Daoy (cell line): Measurements from ENCODE around the gene TTLL9. TPM values are rescaled to one million over a fixed set of nuclear protein-coding genes. Genes with fewer than 3 reads are reported as not detected.
A peak's percentile ranks its signal among the peaks of the same experiment; 100 is the strongest.

Experiments used
- DNase-seq: peaks from one replicate; pipeline ENCODE4 v3.0.0-alpha.2; 2015; ENCODE audit warnings: low read depth
- total RNA-seq: library from RNA; depleted of rRNA; stranded (reverse); fragments of >200 nt; shearing (Covaris generic); gene quantifications from 2 replicates; pipeline ENCODE4 v1.2.3, GENCODE V29; 2014

The TTLL9 gene
- total RNA-seq, 1 experiment from 2014 or later, result 1.5 TPM

GRCh38 chr20:31836853-31837608 lies 33.4 kb upstream of the TTLL9 start:
- peak; percentile 63 for DNase-seq

- DNase-seq, result peak; percentile 87
These were observed 32.5 kb upstream of the TTLL9 start for GRCh38 chr20:31837896-31838397.

- peak; percentile 52 for DNase-seq
These were observed 31.7 kb upstream of the TTLL9 start for GRCh38 chr20:31838646-31839292.

- DNase-seq, result peak; percentile 55
These were observed 30.5 kb upstream of the TTLL9 start for GRCh38 chr20:31839782-31840487.

GRCh38 chr20:31840906-31841816 lies 29.3 kb upstream of the TTLL9 start:
- DNase-seq, result peak; percentile 55

GRCh38 chr20:31841928-31842327 lies 28.5 kb upstream of the TTLL9 start:
- peak; percentile 92 for DNase-seq

GRCh38 chr20:31842471-31843157 lies 27.8 kb upstream of the TTLL9 start:
- peak; percentile 81 for DNase-seq

- DNase-seq, result no peak
These were observed 27.1 kb upstream of the TTLL9 start for GRCh38 chr20:31843288-31843687.

GRCh38 chr20:31843881-31844280 lies 26.6 kb upstream of the TTLL9 start:
- no peak for DNase-seq

- no peak for DNase-seq
These were observed 25.6 kb upstream of the TTLL9 start for GRCh38 chr20:31844737-31845299.

GRCh38 chr20:31845300-31845863 lies 25.1 kb upstream of the TTLL9 start, which contains the start of gene FOXS1:
TSS of gene FOXS1 (minus strand) at chr20:31845604. CDS start at chr20:31845542, 62 bp downstream.
- DNase-seq, result peak; percentile 62

- DNase-seq, result no peak
These were observed 23.7 kb upstream of the TTLL9 start for GRCh38 chr20:31846793-31847138.

- peak; percentile 49 for DNase-seq
These were observed 22.1 kb upstream of the TTLL9 start for GRCh38 chr20:31848088-31848999.

GRCh38 chr20:31849306-31849930 lies 21.0 kb upstream of the TTLL9 start:
- DNase-seq, result no peak

- no peak for DNase-seq
These were observed 19.0 kb upstream of the TTLL9 start for GRCh38 chr20:31851240-31851955.

GRCh38 chr20:31853481-31853880 lies 17.0 kb upstream of the TTLL9 start:
- DNase-seq, result no peak

GRCh38 chr20:31856516-31856915 lies 13.9 kb upstream of the TTLL9 start:
- DNase-seq, result no peak
